Activated CD4-positive, alpha-beta T cell treated with anti-CD3 and anti-CD28 coated beads for 4 hours (primary cell): ENCODE measurements around the gene SLC5A3.

Source experiments
- DNase-seq, 2 donors: peaks; one replicate each; pipeline ENCODE4 v3.0.0-alpha.2; 2020

Gene SLC5A3

GRCh38 chr21:34105947-34106541 is 32.7 kb downstream of the SLC5A3 start:
- no peak for DNase-seq

- no peak for DNase-seq
Observed at GRCh38 chr21:34107606-34108005, 34.2 kb downstream of the SLC5A3 start.

GRCh38 chr21:34109075-34109474 is 35.7 kb downstream of the SLC5A3 start:
- no peak for DNase-seq

GRCh38 chr21:34110594-34111202 is 37.3 kb downstream of the SLC5A3 start:
- DNase-seq: no peak

- no peak for DNase-seq
Observed at GRCh38 chr21:34112316-34113033, 39.1 kb downstream of the SLC5A3 start.

- DNase-seq: no peak
Observed at GRCh38 chr21:34113842-34114241, 40.5 kb downstream of the SLC5A3 start.

GRCh38 chr21:34115160-34115559 is 41.8 kb downstream of the SLC5A3 start:
- DNase-seq: no peak

- no peak for DNase-seq
Observed at GRCh38 chr21:34116569-34116968, 43.2 kb downstream of the SLC5A3 start.

GRCh38 chr21:34120867-34121266 is 47.5 kb downstream of the SLC5A3 start:
- no peak for DNase-seq

GRCh38 chr21:34122047-34122446 is 48.7 kb downstream of the SLC5A3 start:
- no peak for DNase-seq
